Upper lobe of right lung (tissue), 1 donor: ENCODE measurements around the gene NKD2. TPM values are rescaled to one million over a fixed set of nuclear protein-coding genes. Genes with fewer than 3 reads are reported as not detected.

Experiments
- ATAC-seq: fragments of 200-7000 bp; cut with Tn5 transposase; one replicate; pipeline ENCODE4 v1.9.1; 2020; ENCODE audit warnings: mild to moderate bottlenecking, moderate library complexity
- DNase-seq: peaks from one replicate; pipeline ENCODE4 v3.0.0-alpha.2; 2020
- H3K27ac ChIP-seq: fragments of 200-600 bp; one replicate; pipeline ENCODE4 v1.8.0; 2022
- H3K27me3 ChIP-seq: fragments of 200-600 bp; one replicate; pipeline ENCODE4 v1.8.0; 2022; ENCODE audit warnings: mild to moderate bottlenecking
- H3K36me3 ChIP-seq: fragments of 200-600 bp; one replicate; pipeline ENCODE4 v1.8.0; 2022
- H3K4me1 ChIP-seq: fragments of 200-600 bp; one replicate; pipeline ENCODE4 v1.8.0; 2022
- H3K4me3 ChIP-seq: fragments of 200-600 bp; one replicate; pipeline ENCODE4 v1.8.0; 2022; ENCODE audit warnings: mild to moderate bottlenecking
- H3K9me3 ChIP-seq: fragments of 200-600 bp; one replicate; pipeline ENCODE4 v1.8.0; 2022
- intact Hi-C: fragments of 100-400 bp; cut with DNase I; formaldehyde crosslinking; loops from one replicate; pipeline ENCODE4 v1.11.0; 2022
- total RNA-seq: library from RNA; stranded (reverse); fragmentation: NEBNext Ultra II Directional; extraction: Animal tissue kit (Norgen Biotek cat#: 25700); gene quantifications from one replicate; pipeline ENCODE4 v1.2.1, GENCODE V29; 2021
- TF ChIP-seq, protein P1 (sequence below): fragments of 200-600 bp; IDR thresholded peaks from one replicate; pipeline ENCODE4 v1.8.0; 2022; ENCODE audit warnings: antibody characterized with exemption
- donor health status: DM: no; HTN: yes; CAD: no; lungs with severe emphysema.

Gene NKD2
- total RNA-seq, 1 donor from 2014 or later, result 64.4 TPM

DNA sequence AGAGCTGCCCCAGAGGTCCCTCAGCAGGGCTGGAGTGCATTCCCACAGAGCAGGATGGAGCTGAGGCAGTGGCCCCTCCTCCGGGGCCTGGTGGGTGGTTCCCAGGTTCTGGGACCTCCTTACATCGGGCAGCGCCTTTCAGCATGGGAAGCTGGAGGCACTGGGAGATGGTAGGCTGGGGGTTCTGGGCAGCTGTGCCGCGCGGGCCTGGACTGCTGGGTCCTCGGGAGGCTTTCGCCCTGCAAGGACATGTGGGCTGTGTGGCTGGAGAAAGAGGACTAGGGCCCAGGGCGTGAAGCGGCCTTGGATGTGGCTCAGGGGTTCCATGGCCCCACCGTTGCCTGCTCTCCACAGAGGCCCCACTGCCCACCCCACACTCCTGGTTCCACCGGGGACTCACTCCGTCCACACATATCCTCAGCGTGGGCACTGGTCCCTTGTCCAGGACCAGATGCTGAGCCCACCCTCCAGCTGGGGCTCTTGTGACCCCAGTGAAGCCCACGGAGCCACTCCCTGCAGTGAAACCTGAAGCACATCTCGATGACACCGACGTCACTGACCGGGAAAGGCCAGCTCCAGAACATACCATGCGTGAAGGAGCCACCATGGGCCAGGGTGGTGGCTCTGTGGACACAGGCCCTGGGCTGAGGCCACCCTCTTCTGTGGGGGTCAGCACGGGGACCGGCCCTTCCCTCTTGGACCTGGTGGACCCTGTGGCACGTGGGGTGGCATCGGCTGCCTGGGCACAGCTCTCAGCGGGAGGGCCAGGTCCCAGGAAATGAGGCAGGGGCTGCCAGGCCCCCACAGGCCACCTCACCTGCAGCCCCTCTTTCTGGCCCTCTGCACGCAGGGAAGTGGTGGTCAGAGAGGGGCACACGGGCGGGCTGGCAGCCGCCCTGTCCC is 31.5 kb upstream of the NKD2 start:
- no peaks in the 10 kb centered on the region for H3K36me3 ChIP-seq

DNA sequence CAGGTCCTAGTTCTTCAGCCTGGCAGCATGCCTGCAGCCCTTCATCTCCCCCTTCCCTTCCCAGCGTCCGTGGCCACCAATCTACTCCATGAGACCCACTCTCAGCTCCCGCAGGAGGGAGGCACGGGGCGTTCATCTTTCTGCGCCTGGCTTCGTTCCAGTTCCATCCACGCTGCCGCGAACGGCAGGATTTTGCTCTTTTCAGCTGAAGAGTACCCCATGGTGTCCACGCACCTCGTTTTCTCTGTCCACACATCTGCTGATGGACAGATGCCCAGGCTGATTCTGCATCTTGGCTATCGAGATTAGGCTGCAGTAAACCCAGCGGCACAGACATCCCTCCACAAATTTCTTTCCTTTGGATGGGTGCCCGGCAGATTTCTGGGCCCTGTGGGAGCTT is 30.5 kb upstream of the NKD2 start:
- intact Hi-C loops, result no loop called here
- Histone ChIP-seq H3K4me3 (no peak overlapping the region), H3K36me3 (no peaks in the 10 kb centered on the region), H3K27ac (no peak overlapping the region), H3K4me1 (peaks cover 3% of the 10 kb centered on the region), H3K27me3 (no peaks in the 10 kb centered on the region), H3K9me3 (no peaks in the 10 kb centered on the region)
- no peak for ATAC-seq
- peak; percentile 31 for DNase-seq
- TF ChIP-seq, protein P1, sequence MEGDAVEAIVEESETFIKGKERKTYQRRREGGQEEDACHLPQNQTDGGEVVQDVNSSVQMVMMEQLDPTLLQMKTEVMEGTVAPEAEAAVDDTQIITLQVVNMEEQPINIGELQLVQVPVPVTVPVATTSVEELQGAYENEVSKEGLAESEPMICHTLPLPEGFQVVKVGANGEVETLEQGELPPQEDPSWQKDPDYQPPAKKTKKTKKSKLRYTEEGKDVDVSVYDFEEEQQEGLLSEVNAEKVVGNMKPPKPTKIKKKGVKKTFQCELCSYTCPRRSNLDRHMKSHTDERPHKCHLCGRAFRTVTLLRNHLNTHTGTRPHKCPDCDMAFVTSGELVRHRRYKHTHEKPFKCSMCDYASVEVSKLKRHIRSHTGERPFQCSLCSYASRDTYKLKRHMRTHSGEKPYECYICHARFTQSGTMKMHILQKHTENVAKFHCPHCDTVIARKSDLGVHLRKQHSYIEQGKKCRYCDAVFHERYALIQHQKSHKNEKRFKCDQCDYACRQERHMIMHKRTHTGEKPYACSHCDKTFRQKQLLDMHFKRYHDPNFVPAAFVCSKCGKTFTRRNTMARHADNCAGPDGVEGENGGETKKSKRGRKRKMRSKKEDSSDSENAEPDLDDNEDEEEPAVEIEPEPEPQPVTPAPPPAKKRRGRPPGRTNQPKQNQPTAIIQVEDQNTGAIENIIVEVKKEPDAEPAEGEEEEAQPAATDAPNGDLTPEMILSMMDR, result no peak

More for the DNA sequence above, 31.5 kb upstream of the NKD2 start:
- Histone ChIP-seq H3K27ac (no peak overlapping the region), H3K4me3 (no peak overlapping the region), H3K4me1 (peaks cover 3% of the 10 kb centered on the region), H3K9me3 (no peaks in the 10 kb centered on the region), H3K27me3 (no peaks in the 10 kb centered on the region)
- TF ChIP-seq, protein P1, result no peak
- intact Hi-C loops, result no loop called here
- DNase-seq (peak; percentile 63), ATAC-seq (peak; percentile 28)

DNA sequence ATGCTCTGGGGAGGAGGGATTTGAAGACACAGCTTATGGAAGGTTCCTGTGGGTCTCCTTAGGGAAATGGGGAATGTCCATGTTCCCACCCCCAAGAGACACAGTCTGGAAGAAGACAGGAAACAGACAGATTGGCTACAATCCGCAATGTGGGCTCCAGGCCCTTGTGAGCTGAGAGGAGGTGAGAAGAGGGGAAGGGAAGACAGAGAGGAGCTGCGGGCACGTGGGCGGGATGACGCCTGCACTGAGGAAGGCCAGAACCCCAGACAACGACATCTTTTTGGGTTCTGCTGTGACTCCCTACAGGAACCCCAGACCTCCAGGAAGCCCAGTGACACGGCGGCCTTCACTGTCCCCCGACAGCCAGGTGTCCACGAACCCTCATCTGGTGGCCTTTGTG is 29.9 kb upstream of the NKD2 start:
- H3K27me3 ChIP-seq, result no peaks in the 10 kb centered on the region
- H3K27ac ChIP-seq, result no peak overlapping the region
- ATAC-seq (no peak), DNase-seq (peak; percentile 54)
- no peaks in the 10 kb centered on the region for H3K9me3 ChIP-seq
- H3K4me3 ChIP-seq, result no peak overlapping the region
- peaks cover 3% of the 10 kb centered on the region for H3K4me1 ChIP-seq
- intact Hi-C loops, result no loop called here
- H3K36me3 ChIP-seq, result no peaks in the 10 kb centered on the region
- TF ChIP-seq, protein P1, result no peak

DNA sequence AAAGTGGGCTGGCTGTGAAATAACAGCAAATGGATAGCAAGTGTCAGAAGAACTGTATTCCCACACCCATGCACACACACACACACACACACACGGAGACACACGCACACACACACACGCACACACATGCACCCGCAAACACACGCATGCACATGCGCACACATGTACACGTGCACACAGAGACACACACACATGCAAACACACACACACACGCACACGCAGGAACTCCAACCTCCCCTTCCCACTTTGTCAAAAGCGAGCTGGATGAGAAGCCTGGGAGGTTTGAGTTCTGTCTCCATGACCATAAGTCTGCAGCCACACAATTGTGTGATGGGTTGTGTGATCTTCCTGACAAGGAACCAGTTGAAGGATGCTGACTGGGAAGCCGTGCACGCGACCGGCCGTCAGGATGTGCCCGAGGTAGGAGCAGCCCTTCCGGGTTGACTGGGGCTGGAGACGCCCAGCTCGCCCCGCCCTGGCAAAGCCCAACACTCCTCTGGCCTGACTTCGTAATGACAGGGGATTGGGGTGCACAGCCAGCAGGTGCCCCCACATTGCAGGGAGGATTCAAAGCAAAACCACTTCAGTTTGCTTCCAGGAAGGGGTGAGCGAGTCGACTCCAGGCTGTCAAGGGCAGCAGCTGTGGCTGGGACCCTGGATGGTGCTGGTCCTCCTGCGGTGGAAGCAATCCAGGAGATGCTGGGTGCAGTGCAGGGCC is 29.3 kb upstream of the NKD2 start:
- no peaks in the 10 kb centered on the region for H3K27me3 ChIP-seq
- H3K9me3 ChIP-seq, result no peaks in the 10 kb centered on the region
- ATAC-seq (no peak), DNase-seq (no peak)
- H3K27ac ChIP-seq, result no peak overlapping the region
- H3K4me1 ChIP-seq, result peaks cover 3% of the 10 kb centered on the region
- TF ChIP-seq, protein P1, result no peak
- no peaks in the 10 kb centered on the region for H3K36me3 ChIP-seq
- no peak overlapping the region for H3K4me3 ChIP-seq
- intact Hi-C loops, result no loop called here

DNA sequence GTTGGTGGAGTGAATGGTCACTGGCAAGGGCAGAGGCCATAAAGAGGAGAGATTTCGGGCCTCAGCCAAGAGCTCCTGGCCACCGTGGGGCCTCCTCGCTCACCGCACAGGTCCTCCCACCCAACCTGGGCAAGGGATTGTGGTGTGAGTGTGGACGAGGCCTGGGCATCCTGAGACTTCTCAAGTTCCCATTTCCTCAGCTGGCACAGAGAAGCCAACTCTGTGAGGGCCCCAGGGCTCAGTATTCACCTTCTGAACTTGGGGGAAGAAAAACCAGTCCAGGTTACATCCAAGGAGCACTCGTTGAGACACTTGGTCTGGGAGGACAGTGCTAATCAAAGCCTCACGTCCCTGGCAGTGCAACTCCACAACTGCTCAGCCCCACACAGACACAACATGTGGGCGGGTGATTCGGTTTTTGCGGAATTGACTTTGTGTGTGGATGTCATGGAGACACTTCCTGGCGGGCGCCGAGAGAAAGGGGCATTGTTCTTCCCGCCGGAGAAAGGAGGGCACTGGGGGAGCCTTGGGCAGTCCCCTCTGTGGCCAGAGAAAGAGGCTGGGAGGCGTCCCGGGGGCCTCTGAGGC is 28.5 kb upstream of the NKD2 start:
- DNase-seq (no peak), ATAC-seq (no peak)
- Histone ChIP-seq H3K4me1 (peaks cover 3% of the 10 kb centered on the region), H3K36me3 (no peaks in the 10 kb centered on the region), H3K27ac (peak overlapping the region; percentile 42), H3K9me3 (no peaks in the 10 kb centered on the region), H3K4me3 (no peak overlapping the region), H3K27me3 (no peaks in the 10 kb centered on the region)
- intact Hi-C loops, result no loop called here
- TF ChIP-seq, protein P1, result no peak
